Mesenchymal stem cell (in vitro differentiated cells and primary cell): Measurements from ENCODE around the gene ZBTB7C.

Source experiments
- DNase-seq: peaks from one replicate; pipeline ENCODE4 v3.0.0-alpha.2; 2013
- H2AFZ ChIP-seq: one replicate; pipeline ENCODE4 v1.6.1; 2013; ENCODE audit warnings: low read depth, mild to moderate bottlenecking, control low read depth, inconsistent platforms, low read length, moderate library complexity
- H2AK5ac ChIP-seq: 2 replicates; pipeline ENCODE4 v1.6.1; 2013; ENCODE audit warnings: low read length, moderate library complexity, mild to moderate bottlenecking, inconsistent platforms; ENCODE audit not compliant: severe bottlenecking
- H2BK120ac ChIP-seq: one replicate; pipeline ENCODE4 v1.6.1; 2013; ENCODE audit warnings: low read depth, mild to moderate bottlenecking, inconsistent platforms, low read length, moderate library complexity
- H2BK12ac ChIP-seq, 2 experiments: one replicate each; pipeline ENCODE4 v1.6.1; 2013; ENCODE audit warnings: inconsistent platforms in 2 of 2, low read length in 2 of 2, mild to moderate bottlenecking in 2 of 2, moderate library complexity in 2 of 2, control low read depth in 1 of 2
- H2BK15ac ChIP-seq: one replicate; pipeline ENCODE4 v1.6.1; 2013; ENCODE audit warnings: mild to moderate bottlenecking, low read depth, inconsistent platforms; ENCODE audit not compliant: poor library complexity, severe bottlenecking
- H2BK5ac ChIP-seq: 2 replicates; pipeline ENCODE4 v1.6.1; 2013; ENCODE audit warnings: low read depth, mild to moderate bottlenecking, low read length, control low read depth, inconsistent platforms; ENCODE audit not compliant: poor library complexity, severe bottlenecking
- H3K14ac ChIP-seq, 2 experiments: one replicate each; pipeline ENCODE4 v1.6.1; 2013; ENCODE audit warnings: inconsistent platforms in 2 of 2, low read length in 2 of 2, control low read depth in 1 of 2, mild to moderate bottlenecking in 1 of 2, moderate library complexity in 1 of 2
- H3K18ac ChIP-seq, 2 experiments: one replicate each; pipeline ENCODE4 v1.6.1; 2013; ENCODE audit warnings: inconsistent platforms in 2 of 2, low read length in 2 of 2, control low read depth in 1 of 2, low read depth in 1 of 2, mild to moderate bottlenecking in 1 of 2
- H3K23ac ChIP-seq, 2 experiments: one replicate each; pipeline ENCODE4 v1.6.1; 2013; ENCODE audit warnings: inconsistent platforms in 2 of 2, low read length in 2 of 2, mild to moderate bottlenecking in 2 of 2, moderate library complexity in 2 of 2, control low read depth in 1 of 2
- H3K27ac ChIP-seq: 2 replicates; pipeline ENCODE4 v1.5.1; 2013; ENCODE audit warnings: mild to moderate bottlenecking, moderate library complexity, low read length, control low read depth, inconsistent platforms; ENCODE audit not compliant: poor library complexity, severe bottlenecking
- H3K27me3 ChIP-seq, 2 experiments: 2 replicates each; pipeline versions ENCODE4 v1.6.1 to v1.7.0; 2013; ENCODE audit warnings: low read length in 2 of 2, mild to moderate bottlenecking in 2 of 2, moderate library complexity in 2 of 2, control low read depth in 1 of 2, inconsistent platforms in 1 of 2; ENCODE audit not compliant: control insufficient read depth in 1 of 2, insufficient read depth in 1 of 2
- H3K36me3 ChIP-seq, 2 experiments: 2 replicates each; pipeline versions ENCODE4 v1.6.1 to v1.7.0; 2013; ENCODE audit warnings: low read length in 2 of 2, control low read depth in 1 of 2, inconsistent platforms in 1 of 2, low read depth in 1 of 2, mild to moderate bottlenecking in 1 of 2; ENCODE audit not compliant: insufficient read depth in 2 of 2, control insufficient read depth in 1 of 2
- H3K4ac ChIP-seq, 2 experiments: one replicate each; pipeline ENCODE4 v1.6.1; 2013; ENCODE audit warnings: inconsistent platforms in 2 of 2, low read length in 2 of 2, mild to moderate bottlenecking in 2 of 2, moderate library complexity in 2 of 2, control low read depth in 1 of 2, low read depth in 1 of 2
- H3K4me1 ChIP-seq: 2 replicates; pipeline ENCODE4 v1.6.1; 2013; ENCODE audit warnings: low read depth, low read length, control low read depth; ENCODE audit not compliant: control insufficient read depth, insufficient read depth
- H3K4me2 ChIP-seq: 2 replicates; pipeline ENCODE4 v1.6.1; 2013; ENCODE audit warnings: low read length, mild to moderate bottlenecking, inconsistent platforms; ENCODE audit not compliant: poor library complexity, severe bottlenecking
- H3K4me3 ChIP-seq, 2 experiments: 2 replicates each; pipeline versions ENCODE4 v1.5.1 to v1.7.0; 2013; ENCODE audit warnings: low read length in 2 of 2, mild to moderate bottlenecking in 2 of 2, control low read depth in 1 of 2, low read depth in 1 of 2; ENCODE audit not compliant: insufficient read depth in 1 of 2
- H3K79me1 ChIP-seq: replicated peaks from 2 replicates; pipeline ENCODE4 v1.6.1; 2013; ENCODE audit warnings: mild to moderate bottlenecking, control low read depth, low read length, inconsistent platforms; ENCODE audit not compliant: poor library complexity, severe bottlenecking
- H3K9ac ChIP-seq: 2 replicates; pipeline ENCODE4 v1.7.0; 2013; ENCODE audit warnings: mild to moderate bottlenecking, low read length, moderate library complexity
- H3K9me3 ChIP-seq: 2 replicates; pipeline ENCODE4 v1.7.0; 2013; ENCODE audit warnings: mild to moderate bottlenecking, low read length; ENCODE audit not compliant: control insufficient read depth
- H4K8ac ChIP-seq: one replicate; pipeline ENCODE4 v1.6.1; 2013; ENCODE audit warnings: inconsistent platforms, mild to moderate bottlenecking, low read length, moderate library complexity
- H4K91ac ChIP-seq: one replicate; pipeline ENCODE4 v1.6.1; 2013; ENCODE audit warnings: mild to moderate bottlenecking, low read length, inconsistent platforms
- WGBS: methylation state at CpG from one replicate; pipeline ENCODE4 v1.1.7; 2013; ENCODE audit warnings: mixed read lengths; 5-methylcytosine and 5-hydroxymethylcytosine counted together

The ZBTB7C gene

GRCh38 chr18:48334845-48335244 is 74.3 kb downstream of the ZBTB7C start:
- H4K8ac ChIP-seq: no peak overlapping the region
- H3K4me3 ChIP-seq: no peak overlapping the region
- H3K23ac ChIP-seq: no peak overlapping the region
- peaks cover 9% of the 10 kb centered on the region for H3K4me1 ChIP-seq
- no peak overlapping the region for H2AK5ac ChIP-seq
- WGBS: 80% methylated on average over 3 of the region's 3 CpGs
- no peak overlapping the region for H2AFZ ChIP-seq
- H3K14ac ChIP-seq: no peak overlapping the region
- no peak overlapping the region for H2BK12ac ChIP-seq
- no peak overlapping the region for H2BK5ac ChIP-seq
- no peak overlapping the region for H2BK15ac ChIP-seq
- H3K18ac ChIP-seq: no peak overlapping the region
- no peaks in the 10 kb centered on the region for H3K36me3 ChIP-seq
- no peak overlapping the region for H3K9ac ChIP-seq
- H3K27ac ChIP-seq: no peak overlapping the region
- no peak overlapping the region for H3K4me2 ChIP-seq
- no peak overlapping the region for H2BK120ac ChIP-seq
- peaks cover 0 to 20% of the 10 kb centered on the region in 2 experiments for H3K27me3 ChIP-seq
- H3K4ac ChIP-seq: no peak overlapping the region
- H3K79me1 ChIP-seq: no peaks in the 10 kb centered on the region
- DNase-seq: no peak
- no peak overlapping the region for H4K91ac ChIP-seq
- no peaks in the 10 kb centered on the region for H3K9me3 ChIP-seq

- no peak overlapping the region for H3K4me3 ChIP-seq
- no peaks in the 10 kb centered on the region for H3K9me3 ChIP-seq
- no peak overlapping the region for H3K14ac ChIP-seq
- H4K8ac ChIP-seq: no peak overlapping the region
- H3K27me3 ChIP-seq: peaks cover 0 to 13% of the 10 kb centered on the region in 2 experiments
- no peak overlapping the region for H2BK15ac ChIP-seq
- no peak overlapping the region for H3K23ac ChIP-seq
- H2AK5ac ChIP-seq: no peak overlapping the region
- no peak overlapping the region for H2BK12ac ChIP-seq
- no peak overlapping the region for H3K27ac ChIP-seq
- no peak overlapping the region for H3K4me2 ChIP-seq
- H3K79me1 ChIP-seq: no peaks in the 10 kb centered on the region
- H4K91ac ChIP-seq: no peak overlapping the region
- WGBS: 24% methylated on average over 4 of the region's 4 CpGs
- H2AFZ ChIP-seq: no peak overlapping the region
- no peak overlapping the region for H2BK5ac ChIP-seq
- peak; percentile 3 for DNase-seq
- peaks cover 14% of the 10 kb centered on the region for H3K4me1 ChIP-seq
- H3K4ac ChIP-seq: no peak overlapping the region
- no peak overlapping the region for H3K18ac ChIP-seq
- H2BK120ac ChIP-seq: no peak overlapping the region
- H3K36me3 ChIP-seq: no peaks in the 10 kb centered on the region
- H3K9ac ChIP-seq: no peak overlapping the region
Measured at GRCh38 chr18:48333563-48333962, 75.6 kb downstream of the ZBTB7C start.

- Histone ChIP-seq H3K14ac (no peak overlapping the region), H3K4me2 (no peak overlapping the region), H3K79me1 (no peaks in the 10 kb centered on the region), H3K4me1 (peaks cover 23% of the 10 kb centered on the region), H3K4me3 (no peak overlapping the region), H3K9me3 (no peaks in the 10 kb centered on the region), H3K27ac (peak overlapping the region; percentile 9), H3K27me3 (peaks cover 0 to 10% of the 10 kb centered on the region in 2 experiments), H2BK120ac (no peak overlapping the region), H4K91ac (no peak overlapping the region), H3K4ac (no peak overlapping the region), H3K18ac (peak overlapping the region in 1 of 2 experiments; percentile 31), H4K8ac (no peak overlapping the region), H3K9ac (peak overlapping the region; percentile 39), H3K36me3 (no peaks in the 10 kb centered on the region), H2BK5ac (no peak overlapping the region), H2AFZ (no peak overlapping the region), H2AK5ac (no peak overlapping the region), H2BK12ac (no peak overlapping the region), H3K23ac (no peak overlapping the region), H2BK15ac (no peak overlapping the region)
- peak; percentile 77 for DNase-seq
- 79% methylated on average over 7 of the region's 8 CpGs for WGBS
Measured at GRCh38 chr18:48330016-48330991, 78.9 kb downstream of the ZBTB7C start.

- Histone ChIP-seq H3K27me3 (peaks cover 0 to 3% of the 10 kb centered on the region in 2 experiments), H3K4me1 (peaks cover 25% of the 10 kb centered on the region), H4K8ac (no peak overlapping the region), H3K4me3 (no peak overlapping the region), H3K4ac (no peak overlapping the region), H2BK5ac (no peak overlapping the region), H3K79me1 (no peaks in the 10 kb centered on the region), H2AFZ (no peak overlapping the region), H3K36me3 (no peaks in the 10 kb centered on the region), H3K27ac (peak overlapping the region; percentile 51), H2BK12ac (no peak overlapping the region), H3K14ac (no peak overlapping the region), H3K23ac (no peak overlapping the region), H3K18ac (no peak overlapping the region), H3K9me3 (no peaks in the 10 kb centered on the region), H4K91ac (no peak overlapping the region), H2AK5ac (no peak overlapping the region), H3K9ac (no peak overlapping the region), H2BK120ac (no peak overlapping the region), H2BK15ac (no peak overlapping the region), H3K4me2 (no peak overlapping the region)
- 89% methylated on average over 3 of the region's 7 CpGs for WGBS
- DNase-seq: peak; percentile 27
Measured at GRCh38 chr18:48328473-48329210, 80.5 kb downstream of the ZBTB7C start.
